Mammary epithelial cell (primary cell): ENCODE data around the gene TTPAL.

Source experiments
- EZH2 ChIP-seq: IDR thresholded peaks from 2 replicates; pipeline ENCODE4 v1.6.1; 2012; ENCODE audit warnings: low read length, inconsistent platforms, borderline replicate concordance
- TF ChIP-seq, protein P1 (sequence below), 2 donors: IDR thresholded peaks in 1 of 2; conservative IDR thresholded peaks in 1 of 2; 2 replicates each; pipeline ENCODE4 v1.5.1; 2011 to 2012; ENCODE audit warnings: inconsistent platforms in 2 of 2, low read length in 2 of 2, mild to moderate bottlenecking in 2 of 2, control low read depth in 1 of 2, low read depth in 1 of 2; ENCODE audit not compliant: insufficient read depth in 1 of 2; ENCODE audit errors: extremely low read depth in 1 of 2

DNA sequence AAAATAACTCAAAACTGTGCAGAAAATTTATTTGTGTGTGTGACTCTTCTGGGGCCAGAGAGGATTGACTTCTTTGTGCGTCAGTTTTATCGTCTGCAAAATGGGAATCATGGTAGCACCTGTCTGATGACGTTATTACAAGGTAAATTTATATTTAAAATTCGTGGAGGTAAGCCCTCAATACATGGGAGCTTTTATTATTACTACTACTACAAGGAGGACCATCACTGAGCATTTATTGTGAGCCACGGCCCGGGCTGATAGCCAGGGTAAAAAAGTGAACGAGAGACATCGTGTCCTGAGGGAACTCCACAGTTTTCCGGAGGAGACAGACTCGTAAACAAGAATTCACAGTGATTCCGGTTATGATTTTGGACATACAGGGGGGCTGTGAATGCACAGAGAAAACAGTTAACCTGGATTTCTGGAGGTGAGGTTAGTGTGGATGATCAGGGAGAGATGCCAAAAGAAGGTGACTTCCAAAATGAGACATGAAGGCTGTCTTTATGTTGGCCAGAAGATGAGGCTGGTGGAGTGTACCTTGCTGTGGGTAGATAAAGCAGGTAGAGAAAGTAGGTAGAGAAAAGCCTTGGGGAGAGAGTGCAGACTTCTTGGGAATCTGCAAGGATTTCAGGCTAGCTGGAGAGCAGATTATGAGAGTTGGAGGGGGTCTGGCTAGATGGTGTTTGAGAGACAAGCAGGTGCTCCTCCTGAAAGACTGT, 56.7 kb downstream of the TTPAL start:
- TF ChIP-seq, protein P1, sequence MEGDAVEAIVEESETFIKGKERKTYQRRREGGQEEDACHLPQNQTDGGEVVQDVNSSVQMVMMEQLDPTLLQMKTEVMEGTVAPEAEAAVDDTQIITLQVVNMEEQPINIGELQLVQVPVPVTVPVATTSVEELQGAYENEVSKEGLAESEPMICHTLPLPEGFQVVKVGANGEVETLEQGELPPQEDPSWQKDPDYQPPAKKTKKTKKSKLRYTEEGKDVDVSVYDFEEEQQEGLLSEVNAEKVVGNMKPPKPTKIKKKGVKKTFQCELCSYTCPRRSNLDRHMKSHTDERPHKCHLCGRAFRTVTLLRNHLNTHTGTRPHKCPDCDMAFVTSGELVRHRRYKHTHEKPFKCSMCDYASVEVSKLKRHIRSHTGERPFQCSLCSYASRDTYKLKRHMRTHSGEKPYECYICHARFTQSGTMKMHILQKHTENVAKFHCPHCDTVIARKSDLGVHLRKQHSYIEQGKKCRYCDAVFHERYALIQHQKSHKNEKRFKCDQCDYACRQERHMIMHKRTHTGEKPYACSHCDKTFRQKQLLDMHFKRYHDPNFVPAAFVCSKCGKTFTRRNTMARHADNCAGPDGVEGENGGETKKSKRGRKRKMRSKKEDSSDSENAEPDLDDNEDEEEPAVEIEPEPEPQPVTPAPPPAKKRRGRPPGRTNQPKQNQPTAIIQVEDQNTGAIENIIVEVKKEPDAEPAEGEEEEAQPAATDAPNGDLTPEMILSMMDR (conservative IDR thresholded peaks at IDR 0.05 in 1 of 2, IDR thresholded peaks at IDR 0.05 in 1 of 2; ENCODE audit: extremely low read depth in 1 of 2, insufficient read depth in 1 of 2, low read depth in 1 of 2, low read length in 2 of 2): no peak
- TF ChIP-seq EZH2: no peak
